ENCODE data around the gene CALM3. TPM values are rescaled to one million over a fixed set of nuclear protein-coding genes. Genes with fewer than 3 reads are reported as not detected.
A peak's percentile ranks its signal among the peaks of the same experiment; 100 is the strongest.

The CALM3 gene
- total RNA-seq, 1 donor from 2014 or later, result 373 TPM

DNA sequence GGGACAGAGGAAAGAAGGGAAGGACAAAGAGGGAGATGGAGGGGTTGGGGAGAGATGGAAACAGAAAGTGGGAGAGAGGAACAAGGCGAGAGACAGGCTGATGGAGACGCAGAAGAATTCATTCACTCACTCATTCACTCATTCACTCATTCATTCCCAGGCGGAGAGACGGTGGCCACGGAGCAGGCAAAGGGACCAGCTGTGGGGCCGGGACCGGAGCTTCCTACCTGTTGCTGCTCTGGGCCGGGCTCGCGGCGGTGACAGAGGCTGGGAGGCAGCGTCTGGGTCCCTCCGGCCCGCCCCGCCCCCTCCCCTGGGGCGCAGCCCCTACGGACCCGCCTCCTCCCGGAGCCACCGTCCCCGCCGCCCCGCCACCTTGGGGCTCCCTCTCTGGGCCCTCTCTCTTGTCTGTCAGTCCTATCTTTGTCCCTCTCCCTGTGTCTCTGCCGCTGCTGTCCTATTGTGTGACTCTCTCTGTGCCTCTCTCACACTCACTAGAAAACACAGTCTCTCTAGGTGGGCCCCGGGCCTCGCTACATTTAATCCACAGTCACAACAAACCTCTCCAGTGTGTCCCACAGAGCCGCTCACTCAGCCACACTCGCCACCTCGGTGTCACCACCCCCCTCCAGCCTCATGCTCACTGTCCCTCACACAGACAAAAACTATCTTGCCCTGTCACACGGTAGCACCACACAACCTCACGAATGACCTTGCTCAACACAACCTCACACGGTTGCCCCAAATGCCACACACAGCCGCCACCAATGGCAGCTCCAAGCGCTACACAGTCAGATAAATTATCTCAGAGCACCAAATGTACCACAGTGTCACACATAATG, 35.0 kb downstream of the CALM3 start, which contains the start of gene GNG8:
Gene GNG8, minus strand, starts transcription at position 283 of the 842 bp plus-strand sequence. CDS start 1,520 bp downstream, outside the sequence.
- H4K20me1 ChIP-seq (ENCODE audit: low read depth), result peaks cover 3% of the 10 kb centered on the region
- peaks cover 22% of the 10 kb centered on the region for H3F3A ChIP-seq (ENCODE audit: low read depth)
- peaks cover 87% of the 10 kb centered on the region for H3K27me3 ChIP-seq
- no peaks in the 10 kb centered on the region for H3K9me3 ChIP-seq (ENCODE audit: low read depth)
- no peaks in the 10 kb centered on the region for H3K79me2 ChIP-seq (ENCODE audit: low read depth)
- no peaks in the 10 kb centered on the region for H3K36me3 ChIP-seq
- H3K9ac ChIP-seq, result no peak within 1 kb of the TSS
- H3K9me3 Mint-ChIP-seq, result no peaks in the 10 kb centered on the region
- peaks cover 16% of the 10 kb centered on the region for H3K4me1 ChIP-seq
- H3K36me3 Mint-ChIP-seq, result no peaks in the 10 kb centered on the region
- H2AFZ ChIP-seq (replicated peaks), result no peak within 1 kb of the TSS
- peak within 1 kb of the TSS; percentile 57 for H3K27ac Mint-ChIP-seq
- DNase-seq (ENCODE audit: low spot score), result peak; percentile 72
- peaks cover 29% of the 10 kb centered on the region for H3K4me1 Mint-ChIP-seq
- no peak within 1 kb of the TSS for H3K27ac ChIP-seq
- TF ChIP-seq EZH2 (IDR thresholded peaks at IDR 0.05) (no peak), EZH2phosphoT487 (IDR thresholded peaks at IDR 0.05) (no peak)
- TF ChIP-seq, protein P1, sequence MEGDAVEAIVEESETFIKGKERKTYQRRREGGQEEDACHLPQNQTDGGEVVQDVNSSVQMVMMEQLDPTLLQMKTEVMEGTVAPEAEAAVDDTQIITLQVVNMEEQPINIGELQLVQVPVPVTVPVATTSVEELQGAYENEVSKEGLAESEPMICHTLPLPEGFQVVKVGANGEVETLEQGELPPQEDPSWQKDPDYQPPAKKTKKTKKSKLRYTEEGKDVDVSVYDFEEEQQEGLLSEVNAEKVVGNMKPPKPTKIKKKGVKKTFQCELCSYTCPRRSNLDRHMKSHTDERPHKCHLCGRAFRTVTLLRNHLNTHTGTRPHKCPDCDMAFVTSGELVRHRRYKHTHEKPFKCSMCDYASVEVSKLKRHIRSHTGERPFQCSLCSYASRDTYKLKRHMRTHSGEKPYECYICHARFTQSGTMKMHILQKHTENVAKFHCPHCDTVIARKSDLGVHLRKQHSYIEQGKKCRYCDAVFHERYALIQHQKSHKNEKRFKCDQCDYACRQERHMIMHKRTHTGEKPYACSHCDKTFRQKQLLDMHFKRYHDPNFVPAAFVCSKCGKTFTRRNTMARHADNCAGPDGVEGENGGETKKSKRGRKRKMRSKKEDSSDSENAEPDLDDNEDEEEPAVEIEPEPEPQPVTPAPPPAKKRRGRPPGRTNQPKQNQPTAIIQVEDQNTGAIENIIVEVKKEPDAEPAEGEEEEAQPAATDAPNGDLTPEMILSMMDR (IDR thresholded peaks at IDR 0.05), result no peak
- peak within 1 kb of the TSS; percentile 77 for H3K4me3 Mint-ChIP-seq
- peaks cover 24% of the 10 kb centered on the region for H3K27me3 Mint-ChIP-seq (ENCODE audit: insufficient read depth, low read depth)
- H3K4me2 ChIP-seq, result peak within 1 kb of the TSS; percentile 88
- H3K4me3 ChIP-seq, result peak within 1 kb of the TSS; percentile 68

DNA sequence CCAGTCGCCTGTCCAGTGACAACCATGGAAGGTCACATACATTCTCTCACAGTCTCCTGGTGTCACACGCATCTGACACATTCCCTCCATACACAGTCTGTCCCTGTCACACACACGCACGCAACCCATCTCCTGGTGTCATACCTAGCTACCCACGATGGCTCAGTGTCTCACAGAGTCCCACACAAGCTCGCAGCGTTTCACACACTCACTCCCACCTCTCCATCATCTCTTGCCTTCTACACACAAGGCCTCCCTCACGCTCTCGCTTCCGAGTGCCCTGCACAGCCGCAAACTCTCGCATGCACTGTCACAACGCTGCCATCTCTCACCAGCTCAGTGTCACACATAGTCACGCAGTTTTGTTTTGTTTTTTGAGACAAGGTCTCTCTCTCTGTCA, 36.1 kb downstream of the CALM3 start:
- Mint-ChIP-seq H3K27me3 (ENCODE audit: insufficient read depth, low read depth) (peaks cover 31% of the 10 kb centered on the region), H3K4me1 (peaks cover 20% of the 10 kb centered on the region)

DNA sequence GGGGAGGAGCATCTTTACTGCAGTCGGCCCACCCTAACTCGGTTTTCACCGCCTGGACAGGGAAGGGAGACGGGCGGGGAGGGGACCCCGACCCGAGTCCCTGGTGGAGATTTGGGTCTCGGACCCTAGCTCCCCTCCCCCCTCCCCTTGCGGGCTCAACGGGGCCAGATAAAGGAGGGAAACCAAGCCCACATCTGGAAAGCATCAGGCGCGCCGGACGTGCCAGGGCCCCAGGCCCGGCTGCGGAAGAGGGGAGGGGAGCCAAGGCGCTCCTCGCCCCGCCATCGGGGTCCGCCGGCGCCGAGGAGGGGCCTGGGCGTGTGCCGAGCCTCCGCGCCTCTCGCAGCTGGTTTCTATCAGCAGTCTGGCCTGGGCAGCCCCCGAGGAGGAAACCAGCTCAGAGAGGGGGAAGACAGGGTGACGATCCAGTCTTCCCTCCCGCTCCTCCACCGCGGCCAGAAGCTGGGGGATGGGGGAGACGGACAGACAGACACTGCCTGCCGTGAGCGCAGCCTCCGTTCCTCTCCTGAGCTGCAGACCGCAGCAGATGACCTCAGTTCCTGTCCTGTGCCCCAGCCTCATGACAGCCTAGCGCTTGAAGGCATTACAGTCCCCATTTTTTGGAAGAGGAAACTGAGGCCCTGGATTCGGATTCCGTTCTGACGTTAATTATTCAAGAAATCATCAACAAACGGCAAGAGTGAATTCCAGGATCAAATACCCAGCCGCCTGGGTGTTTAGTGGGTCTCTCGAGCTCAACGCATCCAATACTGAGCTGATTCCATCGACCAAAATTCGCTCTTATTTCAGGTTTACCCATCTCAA, 38.4 kb downstream of the CALM3 start:
- Mint-ChIP-seq H3K9me3 (peaks cover 3% of the 10 kb centered on the region), H3K27me3 (ENCODE audit: insufficient read depth, low read depth) (peaks cover 27% of the 10 kb centered on the region), H3K4me3 (no peak overlapping the region), H3K4me1 (peaks cover 9% of the 10 kb centered on the region), H3K36me3 (no peaks in the 10 kb centered on the region), H3K27ac (no peak overlapping the region)
- H3K4me1 ChIP-seq, result peaks cover 11% of the 10 kb centered on the region
- no peaks in the 10 kb centered on the region for H3K36me3 ChIP-seq
- no peak overlapping the region for H3K27ac ChIP-seq
- H2AFZ ChIP-seq (replicated peaks), result peak overlapping the region; percentile 71
- TF ChIP-seq EZH2 (IDR thresholded peaks at IDR 0.05), result no peak
- TF ChIP-seq EZH2phosphoT487 (IDR thresholded peaks at IDR 0.05), result no peak
- TF ChIP-seq, protein P1 (IDR thresholded peaks at IDR 0.05), result no peak
- H3K4me3 ChIP-seq, result peak overlapping the region; percentile 55
- H3K27me3 ChIP-seq, result peaks cover 89% of the 10 kb centered on the region
- DNase-seq (ENCODE audit: low spot score), result peak; percentile 86
- no peak overlapping the region for H3K9ac ChIP-seq
- H3K9me3 ChIP-seq (ENCODE audit: low read depth), result no peaks in the 10 kb centered on the region
- peaks cover 20% of the 10 kb centered on the region for H3F3A ChIP-seq (ENCODE audit: low read depth)
- H3K4me2 ChIP-seq, result peak overlapping the region; percentile 82
- H4K20me1 ChIP-seq (ENCODE audit: low read depth), result no peaks in the 10 kb centered on the region
- no peaks in the 10 kb centered on the region for H3K79me2 ChIP-seq (ENCODE audit: low read depth)

More for the DNA sequence above, 36.1 kb downstream of the CALM3 start:
- H3K4me3 Mint-ChIP-seq, result no peak overlapping the region
- TF ChIP-seq, protein P1 (IDR thresholded peaks at IDR 0.05), result no peak
- TF ChIP-seq EZH2 (IDR thresholded peaks at IDR 0.05), result no peak
- TF ChIP-seq EZH2phosphoT487 (IDR thresholded peaks at IDR 0.05), result no peak
- Histone ChIP-seq H3K4me2 (no peak overlapping the region), H3K27me3 (peaks cover 89% of the 10 kb centered on the region), H3K27ac (no peak overlapping the region), H3K36me3 (no peaks in the 10 kb centered on the region), H3F3A (ENCODE audit: low read depth) (peaks cover 22% of the 10 kb centered on the region), H3K79me2 (ENCODE audit: low read depth) (no peaks in the 10 kb centered on the region), H2AFZ (replicated peaks) (no peak overlapping the region), H3K4me1 (peaks cover 11% of the 10 kb centered on the region), H3K4me3 (no peak overlapping the region), H4K20me1 (ENCODE audit: low read depth) (peaks cover 3% of the 10 kb centered on the region), H3K9ac (no peak overlapping the region), H3K9me3 (ENCODE audit: low read depth) (no peaks in the 10 kb centered on the region)
- no peak overlapping the region for H3K27ac Mint-ChIP-seq
- H3K9me3 Mint-ChIP-seq, result no peaks in the 10 kb centered on the region
- no peak for DNase-seq (ENCODE audit: low spot score)
- H3K36me3 Mint-ChIP-seq, result no peaks in the 10 kb centered on the region
